K562 (cell line): ENCODE measurements around the gene KRT8. TPM values are rescaled to one million over a fixed set of nuclear protein-coding genes. Genes with fewer than 3 reads are reported as not detected.

Source experiments
- BRD4 ChIP-seq: fragments of 200-600 bp; sonication (generic); IDR thresholded peaks from 2 replicates; pipeline ENCODE4 v1.6.1; 2017; ENCODE audit warnings: inconsistent platforms
- E2F3 ChIP-seq: fragments of 250-450 bp; sonication (Bioruptor Pico); IDR thresholded peaks from 2 replicates; pipeline ENCODE4 v1.4.0; 2020; ENCODE audit warnings: mild to moderate bottlenecking
- GABPB1 ChIP-seq: sonication (generic); formaldehyde crosslinking; IDR thresholded peaks from 2 replicates; pipeline ENCODE4 v1.8.0; 2022; ENCODE audit warnings: mild to moderate bottlenecking, missing genetic modification reagents
- GATA2 ChIP-seq: sonication (generic); formaldehyde crosslinking; IDR thresholded peaks from 2 replicates; pipeline ENCODE4 v1.4.0; 2020; ENCODE audit warnings: mild to moderate bottlenecking, missing genetic modification reagents
- KDM4B ChIP-seq, 2 experiments: fragments of 450-650 bp in 1 of 2; sonication (generic) in 1 of 2; IDR thresholded peaks; 2 replicates each; pipeline ENCODE4 v1.6.1; 2016 to 2017; ENCODE audit warnings: borderline replicate concordance in 2 of 2, antibody characterized with exemption in 1 of 2, low read depth in 1 of 2, mild to moderate bottlenecking in 1 of 2
- MAZ ChIP-seq, 2 experiments: fragments of 450-650 bp in 1 of 2; sonication (generic) in 1 of 2; formaldehyde crosslinking; IDR thresholded peaks in 1 of 2; conservative IDR thresholded peaks in 1 of 2; 2 replicates each; pipeline versions ENCODE4 v1.4.0 to v1.5.0; 2020; ENCODE audit warnings: mild to moderate bottlenecking in 1 of 2, missing genetic modification reagents in 1 of 2
- NELFE ChIP-seq: IDR thresholded peaks from 2 replicates; pipeline ENCODE4 v1.6.1; 2011; ENCODE audit warnings: mild to moderate bottlenecking; ENCODE audit not compliant: insufficient read depth, insufficient read length
- NEUROD1 ChIP-seq: fragments of 150-350 bp; IDR thresholded peaks from 2 replicates; pipeline ENCODE4 v1.6.1; 2014; ENCODE audit warnings: borderline replicate concordance, low read length, low read depth; ENCODE audit not compliant: partially characterized antibody
- RBFOX2 ChIP-seq: fragments of 200-400 bp; formaldehyde crosslinking; IDR thresholded peaks from 2 replicates; pipeline ENCODE4 v1.6.1; 2017; ENCODE audit warnings: low read depth, mild to moderate bottlenecking, low read length, moderate library complexity
- SMC3 ChIP-seq: conservative IDR thresholded peaks from 2 replicates; pipeline ENCODE4 v1.6.1; 2011; ENCODE audit warnings: low read depth, low read length, improper control_type of control experiment; ENCODE audit not compliant: insufficient read depth
- ZEB2 ChIP-seq: fragments of 450-650 bp; IDR thresholded peaks from 2 replicates; pipeline ENCODE4 v1.6.1; 2016
- ZNF3 ChIP-seq: fragments of 250-450 bp; sonication (Bioruptor Pico); IDR thresholded peaks from 2 replicates; pipeline ENCODE4 v1.5.0; 2021; ENCODE audit warnings: mild to moderate bottlenecking, moderate library complexity
- polyA plus RNA-seq, 8 experiments: library from polyadenylated mRNA; depleted of rRNA in 4 of 8; stranded (reverse) in 5 of 8; unstranded in 3 of 8; fragments of >200 nt; fragmentation: Nextera tagmentation in 2 of 8; fragmentation: Illumina TruSeq in 1 of 8; extraction: Ambion mirVana in 2 of 8; extraction: Trizol in 1 of 8; gene quantifications; 2 replicates each; pipeline versions ENCODE4 v1.2.1 to v1.2.3, GENCODE V29; 2011 to 2014; ENCODE audit warnings: inconsistent platforms in 1 of 8, missing spikeins in 1 of 8
- total RNA-seq, 7 experiments: library from RNA; depleted of rRNA in 6 of 7; stranded (reverse); fragments of >200 nt in 6 of 7; fragmentation: Illumina TruSeq in 2 of 7; extraction: Trizol in 2 of 7; gene quantifications; 2 replicates each; pipeline versions ENCODE4 v1.2.1 to v1.2.3, GENCODE V29; 2011 to 2021; ENCODE audit warnings: low replicate concordance in 1 of 7
- TF ChIP-seq, protein P1 (sequence below): fragments of 450-650 bp; IDR thresholded peaks from 2 replicates; pipeline ENCODE4 v1.6.1; 2017; ENCODE audit warnings: antibody characterized with exemption, mild to moderate bottlenecking
- TF ChIP-seq, protein P2 (sequence below): sonication (generic); formaldehyde crosslinking; IDR thresholded peaks from 2 replicates; pipeline ENCODE4 v1.8.0; 2022; ENCODE audit warnings: mild to moderate bottlenecking, missing genetic modification reagents
- TF ChIP-seq, protein P3 (sequence below): fragments of 250-450 bp; sonication (Bioruptor Pico); IDR thresholded peaks from 2 replicates; pipeline ENCODE4 v1.8.0; 2021; ENCODE audit warnings: moderate library complexity, mild to moderate bottlenecking, inconsistent platforms
- TF ChIP-seq, protein P4 (sequence below), 3 experiments: fragments of 200-800 bp in 1 of 3; sonication (Bioruptor generic) in 1 of 3; sonication (generic) in 1 of 3; formaldehyde crosslinking in 1 of 3; IDR thresholded peaks; 2 replicates each; pipeline versions ENCODE4 v1.6.1 to v1.8.0; 2016 to 2022; ENCODE audit warnings: mild to moderate bottlenecking in 2 of 3, missing compliant biosample characterization in 2 of 3, missing genetic modification characterization in 2 of 3, missing genetic modification reagents in 1 of 3
- TF ChIP-seq, protein P5 (sequence below): sonication (generic); formaldehyde crosslinking; IDR thresholded peaks from 2 replicates; pipeline ENCODE4 v1.8.0; 2022; ENCODE audit warnings: missing genetic modification reagents, mild to moderate bottlenecking, borderline replicate concordance

Gene KRT8
- total and polyA plus RNA-seq, 9 of the 15 experiments (the other 6 are each of a cell fraction or from before 2014, with no cell fraction given), result 41.5 to 661 (median 260) TPM

DNA sequence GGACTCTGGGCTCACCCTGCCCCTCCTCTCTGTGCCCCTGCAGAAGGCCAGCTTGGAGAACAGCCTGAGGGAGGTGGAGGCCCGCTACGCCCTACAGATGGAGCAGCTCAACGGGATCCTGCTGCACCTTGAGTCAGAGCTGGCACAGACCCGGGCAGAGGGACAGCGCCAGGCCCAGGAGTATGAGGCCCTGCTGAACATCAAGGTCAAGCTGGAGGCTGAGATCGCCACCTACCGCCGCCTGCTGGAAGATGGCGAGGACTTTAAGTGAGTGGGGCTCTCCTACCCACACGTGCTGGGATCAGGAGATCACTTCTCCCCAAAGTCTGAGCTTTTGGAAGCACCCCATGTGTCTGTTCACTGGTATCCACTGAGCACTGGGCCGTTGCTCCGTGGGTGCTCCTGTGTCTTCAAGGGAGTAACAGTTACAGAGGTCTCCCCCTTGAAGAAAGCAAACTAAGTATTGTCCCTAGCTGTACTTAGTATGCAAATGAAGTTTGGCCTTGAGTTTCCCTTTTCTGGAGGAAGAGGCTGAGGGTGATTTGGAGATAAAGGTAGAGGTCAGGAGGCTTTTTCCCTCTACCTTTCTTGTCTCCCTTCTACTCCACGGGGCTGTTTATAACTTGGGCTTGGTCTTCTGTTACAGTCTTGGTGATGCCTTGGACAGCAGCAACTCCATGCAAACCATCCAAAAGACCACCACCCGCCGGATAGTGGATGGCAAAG is 47.4 kb upstream of the KRT8 start (continued):
- TF ChIP-seq MAZ (CRISPR knock-in tag; conservative IDR thresholded peaks at IDR 0.05 in 1 of 2, IDR thresholded peaks at IDR 0.05 in 1 of 2) (no peak), BRD4 (no peak), GATA2 (peak; percentile 69), NELFE (no peak), GABPB1 (CRISPR knock-in tag) (no peak; the same call in 1 of the 2 replicates), SMC3 (0 out of 2 replicates have a peak, but pooled peaks have one; percentile 25), ZEB2 (no peak), KDM4B (IDR thresholded peaks at IDR 0.05; ENCODE audit: borderline replicate concordance in 2 of 2, low read depth in 1 of 2) (no peak), NEUROD1 (no peak), ZNF3 (CRISPR knock-in tag) (no peak), E2F3 (CRISPR knock-in tag) (no peak), RBFOX2 (peak; percentile 54; the same call in 1 of the 2 replicates)
- TF ChIP-seq, protein P1, sequence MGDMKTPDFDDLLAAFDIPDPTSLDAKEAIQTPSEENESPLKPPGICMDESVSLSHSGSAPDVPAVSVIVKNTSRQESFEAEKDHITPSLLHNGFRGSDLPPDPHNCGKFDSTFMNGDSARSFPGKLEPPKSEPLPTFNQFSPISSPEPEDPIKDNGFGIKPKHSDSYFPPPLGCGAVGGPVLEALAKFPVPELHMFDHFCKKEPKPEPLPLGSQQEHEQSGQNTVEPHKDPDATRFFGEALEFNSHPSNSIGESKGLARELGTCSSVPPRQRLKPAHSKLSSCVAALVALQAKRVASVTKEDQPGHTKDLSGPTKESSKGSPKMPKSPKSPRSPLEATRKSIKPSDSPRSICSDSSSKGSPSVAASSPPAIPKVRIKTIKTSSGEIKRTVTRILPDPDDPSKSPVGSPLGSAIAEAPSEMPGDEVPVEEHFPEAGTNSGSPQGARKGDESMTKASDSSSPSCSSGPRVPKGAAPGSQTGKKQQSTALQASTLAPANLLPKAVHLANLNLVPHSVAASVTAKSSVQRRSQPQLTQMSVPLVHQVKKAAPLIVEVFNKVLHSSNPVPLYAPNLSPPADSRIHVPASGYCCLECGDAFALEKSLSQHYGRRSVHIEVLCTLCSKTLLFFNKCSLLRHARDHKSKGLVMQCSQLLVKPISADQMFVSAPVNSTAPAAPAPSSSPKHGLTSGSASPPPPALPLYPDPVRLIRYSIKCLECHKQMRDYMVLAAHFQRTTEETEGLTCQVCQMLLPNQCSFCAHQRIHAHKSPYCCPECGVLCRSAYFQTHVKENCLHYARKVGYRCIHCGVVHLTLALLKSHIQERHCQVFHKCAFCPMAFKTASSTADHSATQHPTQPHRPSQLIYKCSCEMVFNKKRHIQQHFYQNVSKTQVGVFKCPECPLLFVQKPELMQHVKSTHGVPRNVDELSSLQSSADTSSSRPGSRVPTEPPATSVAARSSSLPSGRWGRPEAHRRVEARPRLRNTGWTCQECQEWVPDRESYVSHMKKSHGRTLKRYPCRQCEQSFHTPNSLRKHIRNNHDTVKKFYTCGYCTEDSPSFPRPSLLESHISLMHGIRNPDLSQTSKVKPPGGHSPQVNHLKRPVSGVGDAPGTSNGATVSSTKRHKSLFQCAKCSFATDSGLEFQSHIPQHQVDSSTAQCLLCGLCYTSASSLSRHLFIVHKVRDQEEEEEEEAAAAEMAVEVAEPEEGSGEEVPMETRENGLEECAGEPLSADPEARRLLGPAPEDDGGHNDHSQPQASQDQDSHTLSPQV, result 0 out of 2 replicates have a peak, but pooled peaks have one; percentile 63
- TF ChIP-seq, protein P2, sequence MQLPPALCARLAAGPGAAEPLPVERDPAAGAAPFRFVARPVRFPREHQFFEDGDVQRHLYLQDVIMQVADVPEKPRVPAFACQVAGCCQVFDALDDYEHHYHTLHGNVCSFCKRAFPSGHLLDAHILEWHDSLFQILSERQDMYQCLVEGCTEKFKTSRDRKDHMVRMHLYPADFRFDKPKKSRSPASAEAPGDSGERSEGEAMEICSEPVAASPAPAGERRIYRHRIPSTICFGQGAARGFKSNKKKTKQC (CRISPR knock-in tag), result no peak
- TF ChIP-seq, protein P3, sequence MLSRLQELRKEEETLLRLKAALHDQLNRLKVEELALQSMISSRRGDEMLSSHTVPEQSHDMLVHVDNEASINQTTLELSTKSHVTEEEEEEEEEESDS, result no peak
- TF ChIP-seq, protein P4, sequence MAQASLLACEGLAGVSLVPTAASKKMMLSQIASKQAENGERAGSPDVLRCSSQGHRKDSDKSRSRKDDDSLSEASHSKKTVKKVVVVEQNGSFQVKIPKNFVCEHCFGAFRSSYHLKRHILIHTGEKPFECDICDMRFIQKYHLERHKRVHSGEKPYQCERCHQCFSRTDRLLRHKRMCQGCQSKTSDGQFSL (CRISPR knock-in tag; IDR thresholded peaks at IDR 0.05), result no peak
- TF ChIP-seq, protein P4 (tag; IDR thresholded peaks at IDR 0.05), result no peak
- TF ChIP-seq, protein P5, sequence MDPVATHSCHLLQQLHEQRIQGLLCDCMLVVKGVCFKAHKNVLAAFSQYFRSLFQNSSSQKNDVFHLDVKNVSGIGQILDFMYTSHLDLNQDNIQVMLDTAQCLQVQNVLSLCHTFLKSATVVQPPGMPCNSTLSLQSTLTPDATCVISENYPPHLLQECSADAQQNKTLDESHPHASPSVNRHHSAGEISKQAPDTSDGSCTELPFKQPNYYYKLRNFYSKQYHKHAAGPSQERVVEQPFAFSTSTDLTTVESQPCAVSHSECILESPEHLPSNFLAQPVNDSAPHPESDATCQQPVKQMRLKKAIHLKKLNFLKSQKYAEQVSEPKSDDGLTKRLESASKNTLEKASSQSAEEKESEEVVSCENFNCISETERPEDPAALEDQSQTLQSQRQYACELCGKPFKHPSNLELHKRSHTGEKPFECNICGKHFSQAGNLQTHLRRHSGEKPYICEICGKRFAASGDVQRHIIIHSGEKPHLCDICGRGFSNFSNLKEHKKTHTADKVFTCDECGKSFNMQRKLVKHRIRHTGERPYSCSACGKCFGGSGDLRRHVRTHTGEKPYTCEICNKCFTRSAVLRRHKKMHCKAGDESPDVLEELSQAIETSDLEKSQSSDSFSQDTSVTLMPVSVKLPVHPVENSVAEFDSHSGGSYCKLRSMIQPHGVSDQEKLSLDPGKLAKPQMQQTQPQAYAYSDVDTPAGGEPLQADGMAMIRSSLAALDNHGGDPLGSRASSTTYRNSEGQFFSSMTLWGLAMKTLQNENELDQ, result no peak
